SW480 (cell line): ENCODE data around the gene SNAPC4.
"Not testable (repeated sequence)": the region's sequence is repeated elsewhere in the genome, so short reads cannot be mapped to it uniquely, and the experiment has no call there.

ENCODE experiments used
- DNase-seq: peaks from one replicate; pipeline ENCODE4 v3.0.0-alpha.2; 2016; ENCODE audit warnings: low spot score

SNAPC4 gene

GRCh38 chr9:136432591-136432990 is 32.6 kb upstream of the SNAPC4 start:
- no peak for DNase-seq

GRCh38 chr9:136431782-136432350 is 31.9 kb upstream of the SNAPC4 start:
- no peak for DNase-seq

GRCh38 chr9:136430588-136431234 is 30.7 kb upstream of the SNAPC4 start:
- no peak for DNase-seq

- no peak for DNase-seq
Observed at GRCh38 chr9:136429683-136430491, 29.9 kb upstream of the SNAPC4 start.

DNA sequence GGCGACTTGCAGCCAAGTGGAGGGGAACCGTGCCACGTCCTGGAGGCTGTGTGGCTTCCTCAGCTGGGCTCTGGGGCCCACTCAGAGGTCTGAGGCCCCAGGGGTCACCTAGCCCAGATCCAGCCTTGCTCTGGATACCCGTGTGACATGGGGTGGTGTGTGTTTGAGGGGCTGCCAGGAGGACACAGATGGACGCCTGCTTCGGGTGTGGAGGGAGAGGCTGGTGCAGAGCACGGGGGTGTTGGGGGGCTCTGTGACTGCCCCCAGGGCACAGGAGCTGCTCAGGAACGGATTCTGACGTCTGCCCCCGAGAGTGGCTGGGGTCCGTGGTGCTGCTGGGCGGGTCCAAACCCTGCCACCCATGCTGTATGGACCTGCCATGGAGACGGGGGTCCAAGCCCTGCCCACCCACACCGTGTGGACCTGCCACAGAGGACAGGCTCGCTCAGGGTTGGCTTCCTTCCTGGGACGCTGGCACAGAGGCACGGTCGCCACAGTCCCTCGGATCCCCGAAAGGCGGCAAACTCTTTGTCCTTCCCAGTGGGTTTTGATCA is 29.2 kb upstream of the SNAPC4 start:
- no peak for DNase-seq

GRCh38 chr9:136426787-136427186 is 26.8 kb upstream of the SNAPC4 start:
- DNase-seq: no peak

DNA sequence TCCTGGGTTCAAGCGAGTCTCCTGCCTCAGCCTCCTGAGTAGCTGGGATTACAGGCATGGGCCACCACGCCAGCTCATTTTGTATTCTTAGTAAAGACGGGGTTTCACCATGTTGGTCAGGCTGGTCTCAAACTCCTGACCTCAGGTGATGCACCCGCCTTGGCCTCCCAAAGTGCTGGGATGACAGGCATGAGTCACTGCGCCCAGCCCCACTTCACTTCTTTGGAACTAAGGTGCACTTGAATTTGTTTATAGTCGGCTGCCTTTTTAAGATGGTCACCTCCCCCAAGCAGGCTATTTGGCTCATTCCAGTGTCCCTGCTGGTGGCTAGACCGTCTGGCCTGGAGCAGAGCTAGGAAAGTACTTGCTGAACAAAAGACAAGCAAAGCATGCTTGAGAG is 25.4 kb upstream of the SNAPC4 start:
- DNase-seq: not testable (repeated sequence)

GRCh38 chr9:136424750-136425362 is 24.9 kb upstream of the SNAPC4 start:
- DNase-seq: peak; percentile 46

GRCh38 chr9:136423432-136424146 is 23.6 kb upstream of the SNAPC4 start:
- no peak for DNase-seq

DNA sequence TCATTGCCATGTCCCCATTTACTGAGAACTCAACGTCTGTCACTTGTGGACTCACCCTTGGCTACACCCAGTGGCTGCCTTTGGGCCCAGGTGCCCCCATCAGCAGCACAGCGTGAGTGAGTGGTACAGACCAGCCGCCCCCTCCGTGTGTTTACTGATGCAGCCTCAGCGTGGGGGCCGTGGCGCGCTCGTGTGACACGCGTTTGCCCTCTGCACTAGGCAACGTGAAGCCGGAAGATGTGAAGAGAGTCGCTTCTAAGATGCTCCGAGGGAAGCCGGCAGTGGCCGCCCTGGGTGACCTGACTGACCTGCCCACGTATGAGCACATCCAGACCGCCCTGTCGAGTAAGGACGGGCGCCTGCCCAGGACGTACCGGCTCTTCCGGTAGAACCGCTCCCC is 22.9 kb upstream of the SNAPC4 start:
- no peak for DNase-seq

DNA sequence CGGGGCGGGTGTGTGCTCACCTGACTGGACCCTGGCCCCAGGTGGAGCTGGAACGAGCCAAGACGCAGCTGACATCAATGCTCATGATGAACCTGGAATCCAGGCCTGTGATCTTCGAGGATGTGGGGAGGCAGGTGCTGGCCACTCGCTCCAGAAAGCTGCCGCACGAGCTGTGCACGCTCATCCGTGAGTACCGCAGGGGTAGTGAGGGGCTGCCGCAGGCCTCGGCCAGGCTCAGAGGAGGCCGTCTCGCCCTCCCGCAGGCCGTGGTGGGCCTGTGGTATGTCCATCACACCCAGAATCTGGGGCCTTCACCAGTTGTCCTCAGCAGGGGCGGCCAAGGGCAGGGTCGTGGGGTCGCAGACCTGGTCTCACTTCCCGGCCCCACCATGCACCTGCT is 21.8 kb upstream of the SNAPC4 start:
- DNase-seq: no peak

GRCh38 chr9:136419092-136419420 is 19.1 kb upstream of the SNAPC4 start:
- no peak for DNase-seq

DNA sequence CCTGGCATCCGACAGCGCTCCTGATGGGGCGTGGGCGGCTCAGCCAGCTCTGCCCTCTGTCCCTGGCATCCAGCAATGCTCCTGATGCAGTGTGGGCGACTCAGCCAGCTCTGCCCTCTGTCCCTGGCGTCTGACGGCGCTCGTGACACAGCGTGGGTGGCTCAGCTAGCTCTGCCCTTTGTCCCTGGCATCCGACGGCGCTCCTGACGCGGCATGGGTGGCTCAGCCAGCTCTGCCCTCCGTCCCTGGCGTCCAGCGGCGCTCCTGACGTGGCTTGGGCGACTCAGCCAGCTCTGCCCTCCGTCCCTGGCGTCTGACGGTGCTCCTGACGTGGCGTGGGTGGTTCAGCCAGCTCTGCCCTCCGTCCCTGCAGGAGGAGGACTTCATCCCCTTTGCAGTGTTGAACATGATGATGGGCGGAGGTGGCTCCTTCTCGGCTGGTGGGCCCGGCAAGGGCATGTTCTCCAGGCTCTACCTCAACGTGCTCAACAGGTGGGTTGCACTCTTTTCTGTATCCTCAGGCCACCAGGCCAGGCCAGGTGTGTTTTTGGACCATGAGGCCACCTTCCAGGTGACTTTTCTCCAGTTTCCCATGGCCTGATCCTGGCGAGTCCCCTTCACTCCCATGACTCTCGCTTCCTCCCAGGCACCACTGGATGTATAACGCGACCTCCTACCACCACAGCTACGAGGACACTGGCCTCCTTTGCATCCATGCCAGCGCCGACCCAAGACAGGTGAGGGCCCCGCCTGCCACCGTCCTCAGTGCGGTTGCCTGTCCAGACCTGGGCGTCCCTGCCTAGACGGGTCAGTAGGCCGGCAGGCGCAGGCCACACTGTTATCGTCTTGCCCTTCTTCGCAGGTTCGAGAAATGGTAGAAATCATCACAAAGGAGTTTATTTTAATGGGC is 18.5 kb upstream of the SNAPC4 start:
- DNase-seq: no peak

- DNase-seq: no peak
Observed at GRCh38 chr9:136416914-136417313, 16.9 kb upstream of the SNAPC4 start.

DNA sequence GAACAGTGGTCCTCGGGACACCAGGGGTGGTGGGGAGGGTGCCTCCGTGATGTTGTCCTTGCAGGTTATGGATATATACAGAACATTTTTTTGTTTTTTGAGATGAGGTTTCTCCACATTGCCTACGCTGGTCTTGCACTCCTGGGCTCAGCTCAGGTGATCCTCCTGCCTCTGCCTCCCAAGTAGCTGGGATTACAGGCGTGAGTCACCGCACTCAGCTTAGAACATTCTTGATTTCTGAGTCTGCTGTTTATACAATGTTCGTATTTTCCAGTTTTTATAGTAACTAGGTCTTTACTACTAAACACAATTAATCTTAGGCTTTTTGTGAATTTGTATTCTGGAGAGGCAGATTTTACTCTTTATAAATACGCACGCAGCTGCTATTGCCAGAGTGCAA is 16.5 kb upstream of the SNAPC4 start:
- DNase-seq: no peak

DNA sequence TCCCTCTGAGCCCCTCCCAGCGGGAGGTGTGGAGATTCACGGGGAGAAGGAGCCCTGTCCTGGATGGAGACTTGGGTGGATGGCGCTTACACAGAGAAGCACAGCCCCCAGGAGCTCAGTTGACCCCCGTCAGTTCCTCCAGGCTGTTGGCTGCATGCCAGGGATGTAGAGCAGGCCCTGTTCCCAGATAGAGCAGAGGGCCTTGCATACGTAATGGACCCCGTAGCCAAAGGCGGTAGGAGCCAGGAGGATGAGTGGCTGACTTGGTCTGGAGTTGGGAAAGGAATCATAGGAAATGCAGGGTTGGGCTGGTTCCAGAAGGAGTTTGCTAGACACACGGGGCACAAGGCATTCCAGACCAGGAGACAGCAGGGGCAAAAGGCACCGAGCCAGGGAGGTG is 13.0 kb upstream of the SNAPC4 start:
- DNase-seq: no peak

- no peak for DNase-seq
Observed at GRCh38 chr9:136411378-136411777, 11.4 kb upstream of the SNAPC4 start.

DNA sequence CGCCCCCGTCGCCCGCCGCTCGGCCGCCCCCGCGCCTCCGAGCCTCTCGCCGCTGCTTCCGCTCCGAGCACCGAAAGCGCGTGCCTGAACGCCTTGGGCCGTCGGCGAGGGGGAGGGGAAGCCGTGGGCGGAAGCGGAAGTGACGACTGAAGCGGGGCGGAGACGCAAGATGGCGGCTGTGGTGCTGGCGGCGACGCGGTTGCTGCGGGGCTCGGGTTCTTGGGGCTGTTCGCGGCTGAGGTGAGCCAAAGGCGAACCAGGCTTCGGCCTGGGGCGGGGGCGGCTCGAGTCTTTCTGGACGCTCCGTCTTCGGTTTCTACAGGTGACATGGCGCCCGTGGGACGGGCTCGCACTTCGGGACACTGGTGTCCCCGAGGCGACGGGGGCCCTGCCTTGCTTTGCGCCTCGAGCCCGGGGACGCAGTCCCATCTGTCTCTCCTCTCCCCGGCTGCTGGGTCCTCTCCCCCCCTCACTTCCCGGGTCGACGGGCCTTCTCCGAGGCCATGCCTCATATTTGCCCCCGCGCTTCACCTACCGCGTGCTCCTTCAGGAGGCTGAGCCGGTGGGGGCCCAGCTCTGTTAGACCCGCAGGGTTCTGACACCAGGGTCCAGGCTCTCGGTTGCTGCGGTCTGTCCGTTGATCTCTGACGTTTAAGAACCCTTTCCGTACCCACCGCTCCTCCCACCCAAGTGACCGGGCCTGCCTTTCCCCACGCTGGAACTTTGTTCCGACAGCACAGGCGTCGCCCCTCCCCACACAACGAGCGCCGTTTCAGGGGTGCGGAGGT is 10.7 kb upstream of the SNAPC4 start, which contains the start of the genes ENTR1 and PMPCA:
TSS of gene ENTR1 (minus strand) at position 115 of the 788 bp plus-strand sequence. CDS start 217 bp downstream, outside the sequence.
TSS of gene PMPCA (plus strand) at position 159 of the 788 bp plus-strand sequence. CDS start at position 170, 11 bp downstream.
- peak; percentile 86 for DNase-seq

DNA sequence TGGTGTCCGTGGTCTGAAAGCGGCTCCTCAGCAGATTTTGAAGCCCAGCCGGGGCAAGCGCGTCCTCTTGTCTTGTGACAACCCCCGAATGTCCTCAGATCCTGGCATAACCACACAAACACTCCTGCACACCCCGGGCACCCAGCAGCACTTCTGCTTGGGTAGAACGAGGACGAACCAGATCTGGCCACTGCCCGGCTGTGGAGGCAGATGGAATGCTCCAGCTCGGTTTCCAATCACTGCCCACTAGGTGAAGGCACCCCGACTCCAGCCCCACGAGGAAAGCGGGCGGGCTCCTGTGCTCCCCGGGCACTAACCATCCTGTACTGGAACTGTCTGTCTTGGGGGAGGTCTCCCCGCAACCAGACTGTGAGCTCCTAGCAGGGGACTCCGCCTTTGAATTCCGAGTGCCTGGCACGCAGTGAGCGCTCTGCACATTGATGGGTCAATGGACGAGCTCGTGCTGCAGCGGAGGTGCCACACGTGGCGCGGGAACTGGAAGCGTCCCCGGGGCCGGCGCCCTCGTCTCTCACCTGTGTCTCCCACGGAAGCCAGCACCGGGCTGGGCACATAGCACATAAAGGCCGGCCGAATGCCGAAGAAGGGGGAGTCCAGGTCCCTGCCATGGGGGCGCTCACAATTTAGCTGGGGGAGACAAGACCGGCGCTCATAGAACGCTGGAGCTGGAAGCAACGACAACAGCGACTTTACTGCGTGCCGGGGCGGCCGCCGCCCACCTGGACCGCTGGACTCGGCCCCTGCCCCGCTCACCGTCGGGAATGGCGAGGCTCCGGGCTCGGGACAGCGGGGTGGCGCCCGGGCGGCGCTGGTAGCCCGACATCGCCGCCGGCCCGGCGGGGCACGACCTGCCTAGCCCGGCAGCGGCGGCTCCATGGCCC is 9.8 kb upstream of the SNAPC4 start:
- DNase-seq: no peak
